ENCODE measurements around the gene CDH4.

The CDH4 gene

DNA sequence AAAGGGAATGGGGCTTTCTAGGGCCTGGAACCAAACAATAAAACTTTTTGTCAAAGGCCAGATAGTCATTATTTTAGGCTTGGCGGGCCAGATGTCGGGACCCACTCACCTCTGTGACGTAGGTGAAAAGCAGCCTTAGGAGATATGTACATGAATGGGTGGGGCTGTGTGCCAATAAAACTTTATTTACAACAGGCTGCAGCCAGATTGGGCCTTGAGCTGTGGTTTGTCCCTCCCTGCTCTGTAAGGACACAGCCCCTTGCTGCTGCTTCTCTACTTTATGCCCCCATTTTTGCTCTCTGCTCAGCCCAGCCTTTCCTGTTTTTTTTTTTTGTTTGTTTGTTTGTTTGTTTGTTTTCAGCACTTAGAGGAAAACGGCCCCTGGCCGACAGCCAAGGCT lies 32.7 kb downstream of the CDH4 start:
- DNase-seq (ENCODE audit: low read depth), result no peak

DNA sequence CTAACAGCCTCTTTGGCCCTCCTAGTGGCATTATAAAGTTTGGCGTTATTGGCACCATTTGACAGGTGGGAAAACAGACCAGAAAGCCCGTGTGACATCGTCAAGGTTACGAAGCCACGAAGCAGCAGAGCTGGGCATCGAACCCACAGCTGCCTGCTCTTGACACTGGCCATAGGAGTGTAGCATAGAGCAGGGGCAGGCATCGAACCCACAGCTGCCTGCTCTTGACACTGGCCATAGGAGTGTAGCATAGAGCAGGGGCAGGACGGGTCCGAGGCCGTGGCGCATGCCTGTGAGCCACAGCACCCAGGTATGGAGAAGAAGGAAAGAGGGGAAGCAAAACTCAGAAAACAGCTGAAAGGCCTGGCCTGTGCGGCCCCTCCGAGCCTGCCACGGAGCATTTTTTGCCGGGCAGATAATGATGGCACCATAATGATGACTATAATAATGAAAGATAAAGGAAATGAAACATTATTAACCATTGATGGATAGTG lies 33.1 kb downstream of the CDH4 start:
- DNase-seq (ENCODE audit: low read depth), result no peak

DNA sequence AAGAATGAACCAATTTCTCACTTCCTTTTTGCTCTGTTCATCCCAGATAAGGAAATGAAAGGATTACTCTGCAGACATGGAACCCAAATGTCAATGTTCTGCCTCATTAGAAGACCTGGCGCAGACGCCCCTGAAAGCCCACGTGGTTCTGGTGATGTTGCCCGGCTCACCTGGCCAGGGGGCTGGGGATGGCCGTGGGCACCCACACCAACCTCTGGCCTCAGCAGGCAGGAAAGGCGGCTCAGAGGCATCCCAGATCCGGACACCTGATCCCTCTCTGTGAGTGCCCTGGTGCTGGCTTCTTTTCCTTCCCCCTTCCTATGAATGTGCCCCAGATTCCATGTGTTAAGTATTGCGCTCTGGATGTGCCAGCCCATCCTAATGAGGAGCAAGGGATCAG lies 33.6 kb downstream of the CDH4 start:
- DNase-seq (ENCODE audit: low read depth), result no peak

DNA sequence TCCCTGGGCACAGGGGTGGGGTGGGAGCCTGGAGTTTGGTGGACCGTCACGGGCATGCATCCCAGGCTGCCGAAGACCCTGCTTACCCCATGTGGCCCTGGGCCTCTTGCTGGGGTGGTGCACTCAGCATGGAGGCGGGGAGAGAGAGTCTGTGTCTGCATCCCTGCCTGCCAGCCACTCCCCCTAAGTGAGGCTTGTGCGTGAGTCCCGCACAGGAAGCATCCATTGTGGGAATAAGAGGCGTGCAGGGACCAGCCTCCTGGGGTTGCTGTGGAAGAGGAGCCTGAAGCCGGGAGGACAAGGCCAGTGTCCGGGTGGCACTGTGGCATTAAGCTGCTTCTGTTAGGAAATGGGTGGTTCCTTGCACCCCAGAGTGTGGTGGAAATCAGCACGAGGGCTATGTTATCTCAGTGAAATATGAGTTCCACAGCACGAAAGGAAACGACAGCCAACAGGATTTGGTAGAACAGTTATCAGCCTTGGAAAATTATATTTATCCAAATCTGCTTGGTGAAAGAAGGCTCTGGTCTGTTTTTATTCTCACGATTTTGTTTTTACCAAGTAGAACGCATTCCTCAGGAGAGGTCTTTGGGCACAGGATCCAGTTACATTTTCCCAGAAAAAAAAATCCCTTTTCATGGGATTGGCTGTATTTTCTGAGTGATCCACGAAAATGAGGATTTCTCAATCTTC lies 35.7 kb downstream of the CDH4 start:
- DNase-seq (ENCODE audit: low read depth), result no peak

DNA sequence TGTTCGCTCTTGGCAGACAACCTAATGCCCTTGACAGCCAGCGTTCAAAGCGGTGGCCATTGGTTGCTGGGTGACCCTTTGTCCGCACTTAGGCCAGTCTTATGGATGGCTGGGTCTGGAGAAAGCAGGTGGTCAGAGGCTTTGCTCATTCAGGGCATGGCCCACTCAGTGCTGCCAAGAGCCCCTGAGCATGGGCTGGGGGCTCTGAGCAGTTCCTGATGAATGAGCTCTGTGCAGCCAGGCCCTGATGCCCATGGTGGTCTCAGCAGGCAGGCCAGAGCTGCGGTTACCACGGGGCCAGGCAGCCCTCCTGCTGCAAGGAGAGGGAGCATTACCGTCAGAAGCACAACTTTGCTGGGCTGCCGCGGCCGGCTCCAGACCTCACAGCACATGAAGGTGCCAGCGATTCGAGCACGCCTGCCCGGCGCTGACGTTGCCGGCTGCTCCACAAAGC lies 36.3 kb downstream of the CDH4 start:
- no peak for DNase-seq (ENCODE audit: low read depth)

DNA sequence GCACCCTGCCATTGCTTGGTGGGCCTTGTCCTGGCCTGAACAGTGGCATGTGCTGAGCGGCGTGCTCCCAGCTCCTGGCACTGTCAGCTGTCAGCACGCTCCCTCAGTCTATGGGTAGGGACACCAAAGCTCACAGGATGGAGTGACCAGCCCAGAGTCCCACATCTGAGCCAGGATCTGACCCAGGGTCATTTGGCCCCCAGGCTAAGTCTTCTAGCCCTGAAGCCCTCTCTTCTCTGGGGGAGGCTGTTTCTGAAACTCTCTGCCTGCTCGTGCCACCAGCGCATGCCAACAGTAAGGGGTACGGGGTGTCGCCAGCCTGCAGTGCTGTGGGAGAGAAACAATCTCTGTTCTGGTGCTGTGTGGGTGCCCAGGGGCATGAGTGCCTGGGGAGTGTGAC lies 37.1 kb downstream of the CDH4 start:
- no peak for DNase-seq (ENCODE audit: low read depth)

DNA sequence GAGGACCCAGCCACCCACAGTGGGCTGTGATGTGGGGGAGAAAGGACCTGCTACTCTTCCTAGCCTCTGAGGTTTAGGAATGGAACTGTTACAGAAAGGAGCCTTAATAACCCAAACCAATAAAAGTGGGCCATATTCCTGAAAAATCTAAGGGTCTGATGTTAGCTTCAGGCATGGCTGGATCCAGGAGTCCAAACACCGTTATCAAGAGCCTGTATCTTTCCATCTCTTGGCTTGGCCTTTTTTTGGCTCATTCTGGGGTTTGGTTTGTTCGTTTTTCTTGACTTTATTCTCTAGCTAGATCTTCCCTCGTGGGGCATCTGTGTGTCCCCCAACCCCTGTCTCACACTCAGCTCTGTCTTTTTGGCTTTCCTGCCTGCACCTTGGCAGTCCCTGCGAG lies 38.7 kb downstream of the CDH4 start:
- no peak for DNase-seq (ENCODE audit: low read depth)

DNA sequence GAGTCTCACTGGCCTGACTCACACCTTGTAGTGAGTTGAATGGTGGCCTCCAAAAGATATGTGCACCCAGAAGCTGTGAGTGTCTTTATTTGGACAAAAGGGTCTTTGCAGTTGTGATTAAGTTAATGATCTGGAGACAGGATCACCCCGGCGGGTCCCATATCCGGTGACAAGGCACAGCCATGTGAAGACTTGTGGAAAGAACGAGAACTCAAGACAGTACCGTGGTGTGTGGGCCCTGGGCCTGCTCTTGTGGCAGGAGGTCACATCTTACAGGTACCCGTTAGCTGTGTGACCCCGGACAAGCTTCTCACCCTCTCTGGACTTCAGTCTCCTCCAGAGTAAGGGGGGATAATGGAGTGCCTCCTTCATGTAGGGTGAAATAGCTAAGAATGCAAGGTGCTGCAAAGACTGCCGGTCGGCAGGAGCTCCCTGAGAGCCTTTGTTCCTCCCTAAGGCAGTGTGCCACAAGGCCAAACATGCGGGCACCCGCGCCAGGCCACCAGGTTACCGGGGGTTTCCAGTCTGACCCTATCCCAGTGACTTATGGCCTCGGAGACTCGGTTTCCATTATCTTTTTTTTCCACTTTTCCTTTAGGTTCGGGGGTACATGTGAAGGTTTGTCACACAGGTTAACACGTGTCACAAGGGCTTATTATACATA lies 39.2 kb downstream of the CDH4 start:
- no peak for DNase-seq (ENCODE audit: low read depth)

DNA sequence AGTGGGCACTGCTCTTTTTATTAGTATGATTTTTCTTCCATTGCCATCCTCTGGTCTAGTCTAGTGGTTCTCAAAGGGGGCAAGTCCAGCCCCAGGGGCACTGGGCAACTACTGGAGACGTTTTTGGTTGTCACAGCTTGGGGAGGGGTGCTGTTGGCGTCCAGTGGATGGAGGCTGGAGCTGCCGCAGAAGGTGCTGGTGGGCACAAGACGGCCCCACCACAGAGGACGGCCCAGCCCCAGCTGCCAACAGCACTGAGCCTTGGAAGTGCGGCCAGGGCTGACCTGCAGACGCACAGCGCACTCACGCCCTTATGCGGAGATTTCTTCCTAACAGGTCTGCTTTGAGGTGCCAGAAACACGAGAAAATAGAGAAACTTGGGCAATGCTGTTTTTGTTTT lies 40.3 kb downstream of the CDH4 start:
- DNase-seq (ENCODE audit: low read depth), result no peak

DNA sequence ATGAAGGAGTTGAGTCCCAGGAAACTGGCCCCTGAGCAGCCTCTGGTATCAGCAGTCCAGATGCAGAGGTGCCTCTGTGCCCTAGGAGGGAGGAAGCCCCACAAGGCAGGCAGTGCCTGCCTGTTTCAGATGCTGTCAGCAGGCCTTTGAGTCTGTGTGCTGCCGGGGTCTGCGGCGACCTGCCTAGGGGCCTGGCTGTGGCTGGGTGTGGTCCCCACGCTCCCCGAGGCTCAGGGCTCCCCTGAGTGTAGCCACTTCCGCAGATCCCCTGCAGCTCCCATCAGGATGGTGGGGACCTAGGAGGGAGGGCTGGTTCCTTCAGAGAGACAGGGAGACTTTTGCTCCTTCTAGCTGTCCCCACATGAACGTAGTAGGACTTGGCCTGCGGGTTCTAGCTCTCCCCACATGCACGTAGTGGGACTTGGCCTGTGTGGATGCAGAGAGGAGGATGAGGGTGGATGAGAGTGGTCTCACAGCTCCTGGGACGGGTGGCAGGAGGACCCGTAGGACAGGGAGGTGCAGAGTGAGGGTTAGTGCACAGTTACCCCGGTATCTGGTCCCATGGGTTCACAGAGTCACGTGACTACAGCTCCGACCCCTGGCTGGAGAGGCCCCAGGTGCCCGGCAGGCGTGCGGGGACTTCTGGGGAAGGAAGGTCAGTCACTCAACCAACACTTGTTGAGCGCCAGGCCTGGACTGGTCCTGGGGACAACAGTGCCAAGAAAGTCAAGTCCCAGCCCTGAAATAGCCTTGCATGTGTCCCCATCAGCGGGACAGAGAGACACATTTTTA lies 41.0 kb downstream of the CDH4 start:
- DNase-seq (ENCODE audit: low read depth), result no peak

DNA sequence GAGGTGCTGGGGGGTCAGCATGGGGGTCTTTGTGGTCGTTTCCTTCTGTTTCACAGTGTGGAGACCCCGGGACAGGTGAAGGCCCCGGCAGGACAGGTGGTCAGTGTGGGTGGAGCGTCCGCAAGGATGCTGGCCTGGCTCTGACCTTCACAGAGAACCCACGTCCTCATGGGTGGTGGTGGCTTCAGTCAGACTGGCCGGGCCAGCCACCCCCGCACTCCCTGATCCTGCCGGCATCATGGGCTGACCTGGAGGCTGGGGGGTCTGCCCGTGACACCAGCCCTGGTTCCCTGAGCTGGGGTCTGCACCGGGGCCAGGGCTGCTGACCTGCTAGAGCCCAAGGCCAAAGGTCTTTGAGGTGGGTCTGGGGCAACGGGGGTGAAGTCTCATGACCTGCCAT lies 41.9 kb downstream of the CDH4 start:
- no peak for DNase-seq (ENCODE audit: low read depth)

DNA sequence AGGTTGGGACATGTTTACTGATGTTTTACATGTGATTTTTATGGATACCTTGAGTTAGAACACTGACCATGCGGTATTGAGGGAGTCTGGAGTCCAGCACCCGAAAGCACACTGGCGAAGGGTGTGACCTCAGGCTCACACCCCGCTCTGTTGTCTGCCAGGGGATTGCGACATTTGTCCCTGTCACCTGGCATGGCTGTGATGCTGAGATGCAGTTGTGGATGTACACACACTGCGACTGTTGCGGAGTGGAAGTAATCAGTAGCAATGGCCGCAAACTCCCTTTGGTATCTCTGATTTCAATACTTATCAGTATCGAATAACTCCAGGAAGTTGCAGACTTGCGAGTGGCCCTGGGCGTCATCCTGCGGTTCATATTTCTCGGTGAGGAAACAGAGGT lies 43.2 kb downstream of the CDH4 start:
- DNase-seq (ENCODE audit: low read depth), result no peak

DNA sequence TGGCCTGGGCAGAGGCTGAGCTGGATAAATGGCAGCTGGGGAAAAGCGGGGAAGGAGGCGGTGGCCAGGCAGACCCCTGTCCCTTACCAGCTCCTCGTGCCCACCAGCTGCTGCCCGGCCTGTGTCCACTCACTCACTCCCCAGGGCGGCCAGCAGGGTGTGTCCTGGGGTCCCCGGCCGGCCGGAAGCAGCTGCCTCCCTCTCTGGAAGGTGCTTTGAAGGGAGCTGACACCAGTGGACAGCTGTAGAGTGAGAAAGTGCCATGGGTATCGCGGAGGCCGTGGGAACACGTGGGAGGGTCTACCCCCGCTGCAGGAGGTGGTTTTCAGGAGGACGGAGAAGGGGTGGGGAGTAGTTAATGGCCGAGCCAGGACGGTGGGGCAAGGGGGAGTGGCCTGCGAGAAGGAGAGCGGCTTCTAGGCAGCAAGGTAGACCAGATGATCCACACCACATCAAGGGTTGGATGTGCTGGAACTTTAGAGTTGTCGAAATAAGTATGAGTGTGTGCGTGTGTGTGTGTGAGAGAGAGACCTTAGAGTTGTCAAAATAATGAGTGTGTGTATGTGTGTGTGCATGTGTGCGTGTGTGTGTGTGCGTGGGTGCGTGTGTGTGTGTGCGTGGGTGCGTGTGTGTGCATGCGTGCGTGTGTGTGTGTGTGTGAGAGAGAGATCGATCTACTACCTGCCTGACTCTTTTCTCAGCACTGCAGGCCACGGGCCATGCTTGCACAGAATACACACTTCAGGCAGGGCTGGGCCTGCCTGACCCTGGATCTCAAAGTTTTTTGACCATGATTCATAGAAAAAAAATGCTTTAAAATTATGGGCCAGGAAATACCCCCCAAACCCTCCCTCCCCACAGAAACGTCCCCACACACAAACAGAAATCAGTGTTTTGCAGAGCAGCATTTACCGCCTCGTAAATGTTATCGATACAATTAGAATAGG lies 43.9 kb downstream of the CDH4 start:
- DNase-seq (ENCODE audit: low read depth), result no peak

DNA sequence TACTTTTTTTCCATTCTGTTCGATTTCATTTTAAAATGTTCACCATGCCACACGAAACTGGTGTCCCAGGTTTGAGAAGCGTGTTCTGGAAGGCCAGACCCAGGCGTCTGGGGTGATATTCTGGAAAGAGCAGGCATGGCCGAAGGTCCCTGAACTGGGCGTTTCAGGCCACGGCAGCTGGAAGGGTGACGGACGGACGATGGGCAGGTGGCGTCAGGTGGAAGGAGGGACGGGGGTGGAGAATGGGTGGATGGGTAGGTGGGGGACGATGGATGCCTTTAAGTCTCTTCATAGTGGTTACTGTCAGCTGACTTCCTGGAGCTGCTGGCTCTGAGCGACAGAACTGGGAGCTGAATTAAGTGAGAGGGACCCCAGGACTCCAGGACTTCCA lies 44.6 kb downstream of the CDH4 start:
- no peak for DNase-seq (ENCODE audit: low read depth)

DNA sequence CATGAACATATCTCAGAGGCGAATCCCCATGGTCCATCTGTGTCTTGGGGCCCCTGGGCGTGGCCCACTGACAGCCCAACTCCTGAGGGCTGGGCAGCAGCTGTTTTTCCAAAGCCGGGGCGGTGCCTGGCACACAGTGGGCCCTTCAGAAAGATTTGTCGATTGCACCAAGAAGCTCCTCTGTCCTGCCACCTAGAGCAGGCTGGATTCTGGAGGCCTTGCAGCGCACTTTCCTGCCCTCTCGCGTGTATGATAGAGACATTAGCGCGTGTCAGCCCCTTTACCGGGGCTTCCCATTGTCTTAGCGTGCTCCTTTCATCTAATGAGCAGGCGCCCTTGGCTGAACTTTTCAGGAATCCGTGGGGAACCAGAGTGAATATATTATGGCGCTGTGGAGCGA lies 45.4 kb downstream of the CDH4 start:
- DNase-seq (ENCODE audit: low read depth), result no peak

DNA sequence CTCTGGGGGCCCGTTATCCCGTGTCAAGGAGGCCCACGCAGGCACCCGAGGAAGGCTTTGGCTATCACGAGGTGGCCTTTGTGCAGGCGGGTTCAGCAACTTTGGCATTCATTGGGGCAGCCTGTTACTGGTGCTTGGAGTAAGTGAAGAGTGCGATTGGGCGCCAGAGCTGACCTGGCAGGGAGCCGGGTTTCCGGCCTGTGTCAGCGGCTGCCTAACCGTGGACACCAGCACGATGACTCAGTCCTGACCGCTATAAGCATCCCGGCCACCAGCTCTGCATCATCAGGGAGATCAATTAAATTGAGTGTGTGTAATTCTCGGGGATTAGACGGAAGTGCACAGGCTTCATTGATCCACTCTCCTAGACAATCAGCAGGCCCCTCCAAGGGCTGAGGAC lies 45.9 kb downstream of the CDH4 start:
- no peak for DNase-seq (ENCODE audit: low read depth)

DNA sequence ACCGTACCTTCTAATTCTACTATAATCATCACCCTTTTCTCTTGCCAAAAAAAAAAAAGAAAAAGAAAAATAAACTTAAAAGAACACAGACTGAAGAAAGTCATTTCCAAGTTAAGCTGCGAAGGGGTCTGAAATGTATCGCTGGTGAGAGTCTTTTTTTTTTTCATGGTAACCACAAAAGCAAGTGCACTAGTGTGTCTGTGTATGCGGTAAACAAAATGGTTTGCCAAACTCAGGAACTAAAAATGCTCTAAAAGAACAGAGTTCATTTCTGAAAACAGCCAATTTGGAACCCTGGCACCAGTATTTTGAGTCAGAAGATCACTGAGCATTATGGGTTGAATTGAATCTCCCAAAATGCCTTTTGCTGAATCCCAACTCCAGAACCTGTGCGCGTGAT lies 46.6 kb downstream of the CDH4 start:
- no peak for DNase-seq (ENCODE audit: low read depth)

DNA sequence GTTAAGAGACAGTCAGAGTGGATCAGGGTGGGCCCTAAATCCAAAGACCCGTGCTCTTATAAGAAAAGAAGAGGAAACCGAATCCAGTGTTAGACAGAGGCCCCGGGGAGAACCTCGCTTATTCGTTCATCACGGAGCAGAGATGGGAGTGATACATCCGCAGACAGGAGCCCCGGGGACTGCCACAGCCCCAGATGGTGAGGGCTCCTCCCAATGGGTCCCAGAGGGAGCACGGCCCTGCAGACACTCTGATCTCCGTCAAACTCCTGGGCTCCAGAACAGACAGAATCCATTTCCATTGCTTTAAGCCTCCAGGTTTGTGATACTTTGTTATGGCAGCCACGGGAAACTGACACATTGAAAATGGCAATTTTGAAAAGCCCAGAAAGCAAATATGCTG lies 47.0 kb downstream of the CDH4 start:
- no peak for DNase-seq (ENCODE audit: low read depth)

DNA sequence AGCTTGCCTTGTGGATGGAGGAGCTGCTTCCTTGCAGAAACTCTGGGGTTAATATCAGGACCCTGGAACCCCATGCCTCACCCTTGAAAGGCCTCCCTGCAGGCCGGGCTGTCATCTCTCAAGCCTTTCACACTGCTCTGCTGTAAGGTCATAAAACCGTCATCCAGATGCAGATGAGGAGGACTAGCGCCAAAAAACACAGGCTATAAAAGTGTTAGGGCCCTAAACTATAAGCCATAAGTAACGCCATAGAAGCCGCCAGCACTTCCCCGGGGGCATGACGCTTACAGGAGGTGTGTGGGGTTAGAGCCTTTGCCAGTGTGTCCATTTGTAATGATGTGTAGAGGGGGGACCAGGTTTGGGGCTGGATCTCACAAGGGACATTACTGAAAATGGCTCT lies 47.6 kb downstream of the CDH4 start:
- no peak for DNase-seq (ENCODE audit: low read depth)

DNA sequence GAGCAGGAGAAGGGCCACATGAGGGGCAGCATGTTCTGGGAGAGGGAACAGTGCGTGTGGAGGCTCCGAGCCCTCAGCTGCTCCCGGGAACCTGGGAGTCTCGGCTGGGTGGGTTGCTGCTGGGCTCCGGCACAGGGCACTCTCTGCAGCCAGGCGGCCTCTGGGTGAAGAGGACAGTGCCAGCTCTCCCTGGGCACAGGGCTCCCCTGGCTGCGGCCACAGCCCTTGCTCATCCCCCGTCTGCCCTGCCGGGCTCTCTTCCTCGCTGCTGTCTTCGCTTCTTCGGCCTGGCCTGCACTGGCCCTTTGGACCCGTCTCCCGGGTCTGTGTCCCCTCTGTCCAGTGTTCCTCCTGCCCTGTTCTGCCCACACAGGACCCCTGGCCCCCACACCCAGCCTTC lies 48.2 kb downstream of the CDH4 start:
- DNase-seq (ENCODE audit: low read depth), result no peak

DNA sequence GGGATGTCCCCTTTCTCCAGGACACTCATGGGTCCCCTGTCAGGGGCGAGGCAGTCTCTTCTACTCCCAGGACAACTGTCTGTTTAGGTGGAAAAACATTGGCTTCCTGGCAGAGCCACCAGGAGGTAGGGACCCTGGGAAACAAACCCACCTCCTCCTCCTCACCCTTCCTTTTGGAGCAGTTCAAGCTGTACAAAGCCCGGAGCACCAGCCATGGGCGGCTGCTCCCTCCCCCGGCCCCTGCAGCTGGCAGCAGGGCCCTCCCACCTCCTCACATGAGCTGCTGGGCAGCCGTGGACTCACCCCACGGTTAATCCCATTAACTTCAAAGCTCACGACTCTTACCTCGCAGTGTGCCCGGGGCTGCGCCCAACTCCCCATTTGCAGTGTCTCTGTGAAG lies 48.6 kb downstream of the CDH4 start:
- DNase-seq (ENCODE audit: low read depth), result no peak
